Motor neuron (in vitro differentiated cells): ENCODE results near the gene CHD1. TPM values are rescaled to one million over a fixed set of nuclear protein-coding genes. Genes with fewer than 3 reads are reported as not detected.

ENCODE experiments used
- ATAC-seq, 8 experiments: fragments of 200-7000 bp; cut with Tn5 transposase; replicated peaks in 6 of 8; 2 replicates each; pipeline ENCODE4 v1.8.0; 2021; ENCODE audit warnings: mild to moderate bottlenecking in 8 of 8, moderate library complexity in 8 of 8
- H3K27ac ChIP-seq, 2 donors: fragments of 250-450 bp; sonication (Bioruptor Pico); 2 replicates each; pipeline ENCODE4 v1.9.0; 2021; ENCODE audit warnings: antibody characterized with exemption in 2 of 2, mild to moderate bottlenecking in 2 of 2, moderate library complexity in 1 of 2
- H3K4me1 ChIP-seq, 2 donors: fragments of 250-450 bp; sonication (Bioruptor Pico); replicated peaks in 1 of 2; 2 replicates each; pipeline ENCODE4 v1.6.1; 2021; ENCODE audit warnings: antibody characterized with exemption in 2 of 2, mild to moderate bottlenecking in 2 of 2, moderate library complexity in 1 of 2
- H3K4me3 ChIP-seq, 5 donors: fragments of 250-450 bp; sonication (Bioruptor Pico); 2 replicates each; pipeline ENCODE4 v1.9.0; 2021; ENCODE audit warnings: antibody characterized with exemption in 5 of 5, mild to moderate bottlenecking in 5 of 5, moderate library complexity in 4 of 5
- WGBS, 10 experiments: fragments of 450-650 bp; shearing (Covaris generic); methylation state at CpG; one replicate each; pipeline ENCODE4 v1.0.0; 2022; 5-methylcytosine and 5-hydroxymethylcytosine counted together
- in situ Hi-C, 9 experiments: fragments of 400-800 bp; cut with MboI; loops; one replicate each; pipeline ENCODE4 v1.15.0; 2021; ENCODE audit warnings: low sequenced_read_pairs in 9 of 9, low pct_unique_long_range_greater_than_20kb in 2 of 9; ENCODE audit not compliant: unreplicated experiment in 9 of 9
- total RNA-seq, 8 experiments: library from RNA; unstranded; fragments of 300-600 nt; gene quantifications; 2 replicates each; pipeline versions ENCODE4 v1.2.3 to v1.2.4, GENCODE V29; 2022

The CHD1 gene
- 10 to 100 TPM; 29.9 to 81.4 (median 50.0) TPM for total RNA-seq

DNA sequence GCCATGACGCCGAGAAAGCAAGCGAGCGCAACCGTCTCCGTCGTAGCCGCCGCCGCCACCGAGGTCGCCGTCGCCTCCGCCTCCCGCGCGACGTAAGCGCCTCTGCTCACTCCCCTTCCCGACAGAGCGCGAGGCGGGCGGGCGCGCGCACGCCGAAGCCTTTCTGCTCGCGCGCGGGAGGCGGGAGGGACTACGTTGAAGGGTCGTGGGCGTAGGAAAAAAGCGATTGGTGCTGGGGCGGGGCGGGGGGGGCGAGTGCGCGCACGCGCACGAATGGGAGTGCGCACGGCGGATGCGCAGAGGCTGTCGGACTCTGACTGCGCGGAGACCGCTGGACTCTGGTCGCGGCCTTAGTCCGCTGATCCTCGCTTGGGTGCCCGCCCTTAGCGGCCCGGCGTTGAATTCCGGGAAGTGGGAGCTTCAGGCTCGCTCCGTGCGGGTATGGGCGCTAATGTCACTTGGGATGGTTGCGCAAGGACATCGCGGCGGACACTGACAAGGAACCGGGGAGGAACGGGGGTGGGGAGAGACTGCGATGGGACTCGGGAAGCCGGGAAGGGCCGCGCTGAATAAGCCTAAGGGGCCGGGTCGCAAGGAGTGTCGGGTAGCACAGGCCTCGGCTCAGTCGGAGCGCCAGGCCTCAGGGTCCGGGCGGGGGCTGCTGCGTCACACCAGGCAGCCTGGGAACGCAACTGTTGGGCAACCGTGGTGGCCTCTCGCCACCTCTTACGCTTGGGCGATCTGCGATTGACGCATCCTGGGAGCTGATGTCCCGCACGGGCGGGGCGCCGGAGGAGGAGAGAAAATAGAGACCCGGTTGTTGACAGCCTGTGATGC is at the start of gene CHD1:
Gene CHD1 (minus strand): TSS at position 135 of the 837 bp plus-strand sequence. CDS start 2,621 bp downstream, outside the sequence.
- in situ Hi-C loops = loop anchor here in 1 of 9 experiments (25.0 kb wide), 1 partner anchor 108 kb away; no protein-coding TSS in a partner anchor

DNA sequence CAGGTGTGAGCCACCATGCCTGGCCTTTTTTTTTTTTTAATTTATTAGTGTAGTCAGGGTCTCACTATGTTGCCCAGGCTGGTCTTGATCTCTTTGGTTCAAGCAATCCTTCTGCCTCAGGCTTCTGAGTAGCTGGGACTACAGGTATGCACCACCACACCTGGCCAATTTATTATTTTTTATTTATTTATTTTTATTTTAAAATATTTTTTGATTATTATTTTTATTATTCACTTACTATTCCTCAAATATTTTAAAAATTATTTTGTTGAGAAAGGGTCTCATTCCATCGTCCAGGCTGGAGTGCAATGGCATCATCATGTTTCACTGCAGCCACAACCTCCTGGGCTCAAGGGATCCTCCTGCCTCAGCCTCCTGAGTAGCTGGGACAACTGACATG is 49.7 kb upstream of the CHD1 start:
- no peaks in the 10 kb centered on the region for H3K4me1 ChIP-seq
- H3K27ac ChIP-seq = no peak overlapping the region
- 33 to 80% methylated on average over 1 of the region's 1 CpG; no CpG with 5 or more reads in 8 of the 10 experiments for WGBS, 10 experiments
- ATAC-seq = no peak
- in situ Hi-C loops = no loop called here
- no peak overlapping the region for H3K4me3 ChIP-seq

More for the DNA sequence above, at the start of gene CHD1:
- peak; percentile 69 to 85 (median 80) for ATAC-seq
- peak within 1 kb of the TSS; percentile 78 to 93 (median 82) for H3K4me3 ChIP-seq
- WGBS, 10 experiments = 1% methylated on average over 16 of the region's 101 CpGs; no CpG with 5 or more reads in 9 of the 10 experiments
- H3K27ac ChIP-seq = peak within 1 kb of the TSS; percentile 98 to 99
- H3K4me1 ChIP-seq = peaks cover 0 to 10% of the 10 kb centered on the region in 2 donors

DNA sequence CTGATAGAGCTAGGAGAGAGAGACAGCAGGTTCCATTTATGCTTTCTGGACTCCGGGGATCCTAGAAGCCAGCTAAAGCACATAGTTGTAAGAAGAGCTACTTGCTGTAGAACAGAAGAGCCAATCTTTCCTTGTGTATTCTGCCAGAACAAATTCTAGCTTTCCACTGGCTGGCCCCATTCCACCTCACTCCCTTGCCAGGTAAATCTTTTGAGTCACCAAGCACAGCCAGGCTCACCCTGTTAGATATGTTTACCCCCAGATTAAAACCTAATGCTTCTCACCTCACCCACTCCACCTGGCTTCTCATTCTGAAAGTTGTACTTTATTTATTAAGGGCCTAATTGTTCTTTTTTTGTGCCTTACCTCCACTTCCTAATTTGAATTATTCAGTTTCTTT is 48.9 kb upstream of the CHD1 start:
- in situ Hi-C loops = no loop called here
- 0 to 100% (median 62%) methylated on average over 1 of the region's 1 CpG; no CpG with 5 or more reads in 4 of the 10 experiments for WGBS, 10 experiments

DNA sequence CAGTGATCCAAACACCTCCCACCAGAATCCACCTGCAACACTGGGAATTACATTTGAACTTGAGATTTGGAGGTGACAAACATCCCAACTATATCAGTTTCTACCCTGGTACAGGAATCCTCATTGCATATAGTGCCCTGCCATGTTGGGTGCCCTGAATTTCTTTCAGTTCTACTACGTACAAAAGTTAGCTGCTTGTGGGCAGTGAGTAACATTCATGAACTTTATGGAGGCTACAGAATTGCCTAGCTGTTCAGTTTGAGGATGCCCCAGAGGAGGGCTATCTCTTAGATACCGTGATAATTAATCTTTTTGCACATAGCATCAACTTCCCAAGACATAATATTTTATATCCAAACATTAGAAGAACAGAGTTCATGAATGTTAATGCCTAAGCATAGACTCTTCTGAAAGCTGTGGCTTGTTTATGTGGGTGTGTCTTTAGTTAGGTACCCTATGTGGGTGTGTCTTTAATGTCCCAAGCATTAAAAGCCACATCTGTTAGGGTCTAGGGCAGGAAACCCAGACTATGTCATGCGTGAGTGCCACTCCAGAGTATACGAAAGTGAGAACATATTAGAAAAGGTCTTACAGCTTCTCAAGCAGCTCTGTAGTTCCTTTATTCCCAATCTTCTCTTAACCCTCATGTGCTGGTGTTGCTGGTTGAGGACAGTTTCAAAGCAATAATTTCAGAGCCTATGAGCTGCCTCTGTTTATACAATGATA is 47.0 kb upstream of the CHD1 start:
- ATAC-seq = no peak

More for the DNA sequence above, 48.9 kb upstream of the CHD1 start:
- H3K4me3 ChIP-seq = no peak overlapping the region
- no peaks in the 10 kb centered on the region for H3K4me1 ChIP-seq
- H3K27ac ChIP-seq = no peak overlapping the region
- no peak for ATAC-seq

DNA sequence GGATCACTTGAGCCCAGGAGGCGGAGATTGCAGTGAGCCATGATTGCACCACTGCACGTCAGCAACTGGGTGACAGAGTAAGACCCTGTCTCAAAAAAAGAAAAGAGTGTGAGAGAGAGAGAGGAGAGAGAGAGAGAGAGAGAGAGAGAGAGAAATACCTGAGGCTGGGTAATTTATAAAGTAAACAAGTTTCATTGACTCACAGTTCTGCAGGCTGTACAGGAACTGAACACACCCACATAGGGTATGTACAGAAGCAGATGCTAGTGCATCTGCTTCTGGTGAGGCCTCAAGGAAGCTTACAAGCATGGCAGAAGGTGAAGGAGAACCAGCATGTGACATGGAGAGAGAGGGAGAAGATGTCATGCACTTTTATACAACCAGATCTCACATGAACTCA is 46.4 kb upstream of the CHD1 start:
- WGBS, 10 experiments = 100% methylated on average over 2 of the region's 2 CpGs; no CpG with 5 or more reads in 9 of the 10 experiments
- ATAC-seq = peak in 3 of 8 experiments; percentile 24 to 81 (median 35)
- Histone ChIP-seq H3K4me1 (no peaks in the 10 kb centered on the region), H3K4me3 (no peak overlapping the region), H3K27ac (no peak overlapping the region)
- in situ Hi-C loops = no loop called here

More for the DNA sequence above, 47.0 kb upstream of the CHD1 start:
- Histone ChIP-seq H3K4me1 (no peaks in the 10 kb centered on the region), H3K4me3 (no peak overlapping the region), H3K27ac (no peak overlapping the region)
- in situ Hi-C loops = no loop called here
- WGBS, 10 experiments = 58 to 100% (median 92%) methylated on average over 1 to 4 of the region's 4 CpGs; no CpG with 5 or more reads in 3 of the 10 experiments

DNA sequence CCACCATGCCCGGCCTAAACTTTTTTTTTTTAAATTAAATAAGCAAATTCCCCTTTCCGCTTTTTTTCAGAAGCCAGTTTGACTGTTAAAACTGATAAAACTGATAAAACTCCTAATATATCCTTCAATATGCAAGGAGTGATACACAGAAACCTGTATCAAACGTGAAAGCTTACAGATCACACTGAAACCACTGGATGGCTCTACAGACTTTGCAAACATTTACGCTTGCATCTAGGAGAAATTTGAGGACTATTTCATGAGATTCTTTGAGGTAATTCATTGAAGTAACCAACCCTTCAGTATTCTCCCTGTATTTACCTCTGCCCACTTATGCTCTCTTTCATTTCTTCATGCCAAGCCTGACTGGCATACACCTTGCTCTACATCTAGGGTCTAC is 40.6 kb upstream of the CHD1 start:
- Histone ChIP-seq H3K4me1 (no peaks in the 10 kb centered on the region), H3K27ac (no peak overlapping the region), H3K4me3 (no peak overlapping the region)
- 60 to 100% (median 94%) methylated on average over 1 to 4 of the region's 4 CpGs; no CpG with 5 or more reads in 2 of the 10 experiments for WGBS, 10 experiments
- in situ Hi-C loops = no loop called here
- no peak for ATAC-seq

DNA sequence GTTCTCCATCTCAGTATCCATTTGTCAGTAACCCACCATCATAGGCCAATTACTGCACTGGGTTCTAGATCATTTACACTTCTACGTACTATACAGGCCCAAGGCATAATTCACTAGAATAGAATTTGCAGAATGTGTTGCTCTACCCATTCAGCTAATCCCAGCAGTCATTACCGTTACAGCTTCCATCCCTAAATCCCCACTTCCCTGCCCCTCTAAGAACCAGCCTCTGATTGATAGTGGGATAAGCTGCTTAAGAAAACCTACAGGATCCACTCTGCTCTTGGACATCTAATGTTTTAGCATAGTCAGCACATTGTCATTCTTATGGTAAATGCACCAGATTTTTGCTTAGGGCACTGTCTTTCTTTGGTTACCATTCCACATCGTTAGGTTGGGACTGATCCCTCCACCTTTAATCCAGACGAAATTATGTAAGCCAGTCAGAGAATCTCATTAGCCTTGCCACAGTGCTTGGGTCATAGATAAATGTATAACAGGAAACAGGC is 39.3 kb upstream of the CHD1 start:
- in situ Hi-C loops = no loop called here
- WGBS, 10 experiments = 56 to 92% (median 75%) methylated on average over 1 to 4 of the region's 4 CpGs; no CpG with 5 or more reads in 2 of the 10 experiments
- H3K4me1 ChIP-seq = no peaks in the 10 kb centered on the region
- no peak for ATAC-seq
- H3K27ac ChIP-seq = no peak overlapping the region
- H3K4me3 ChIP-seq = no peak overlapping the region

DNA sequence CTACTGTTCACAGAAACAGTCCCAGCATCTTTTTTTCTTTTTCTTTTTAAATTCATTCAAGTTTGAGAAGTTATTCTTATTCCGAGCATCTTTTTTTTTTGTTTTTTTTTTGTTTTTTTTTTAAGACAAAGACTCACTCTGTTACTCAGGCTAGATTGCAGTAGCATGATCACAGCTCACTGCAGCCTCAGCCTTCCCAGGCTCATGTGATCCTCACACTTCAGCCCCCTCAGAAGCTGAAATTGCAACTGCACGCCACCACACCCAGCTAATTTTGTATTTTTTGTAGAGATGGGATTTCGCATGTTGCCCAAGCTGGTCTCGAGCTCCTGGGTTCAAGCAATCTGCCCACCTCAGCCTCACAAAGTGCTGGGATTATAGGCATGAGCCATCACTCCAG is 36.4 kb upstream of the CHD1 start:
- Histone ChIP-seq H3K4me3 (no peak overlapping the region), H3K4me1 (no peaks in the 10 kb centered on the region), H3K27ac (no peak overlapping the region)
- no peak for ATAC-seq
- in situ Hi-C loops = no loop called here
- WGBS, 10 experiments = 73 to 100% (median 98%) methylated on average over 2 to 4 of the region's 4 CpGs

DNA sequence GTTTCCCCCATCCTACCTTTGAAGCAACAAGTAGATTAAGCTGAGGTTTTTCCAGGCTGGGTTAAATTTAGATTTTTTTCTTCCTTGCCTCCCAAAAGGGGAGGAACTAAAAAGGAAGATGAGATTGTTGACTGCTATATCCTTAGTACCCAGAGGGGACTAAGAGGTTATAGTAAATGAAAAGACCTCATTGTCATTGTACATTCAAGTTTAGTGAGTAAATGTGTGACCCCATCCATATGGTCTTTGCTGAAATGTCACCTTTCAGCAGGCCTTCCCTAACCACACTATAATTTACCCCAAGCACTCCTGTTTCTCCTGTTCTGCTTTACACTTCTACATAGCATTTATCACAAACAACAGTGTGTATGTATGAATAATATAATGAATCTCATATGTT is 35.8 kb upstream of the CHD1 start:
- Histone ChIP-seq H3K4me3 (no peak overlapping the region), H3K4me1 (no peaks in the 10 kb centered on the region), H3K27ac (no peak overlapping the region)
- in situ Hi-C loops = no loop called here
- no peak for ATAC-seq

DNA sequence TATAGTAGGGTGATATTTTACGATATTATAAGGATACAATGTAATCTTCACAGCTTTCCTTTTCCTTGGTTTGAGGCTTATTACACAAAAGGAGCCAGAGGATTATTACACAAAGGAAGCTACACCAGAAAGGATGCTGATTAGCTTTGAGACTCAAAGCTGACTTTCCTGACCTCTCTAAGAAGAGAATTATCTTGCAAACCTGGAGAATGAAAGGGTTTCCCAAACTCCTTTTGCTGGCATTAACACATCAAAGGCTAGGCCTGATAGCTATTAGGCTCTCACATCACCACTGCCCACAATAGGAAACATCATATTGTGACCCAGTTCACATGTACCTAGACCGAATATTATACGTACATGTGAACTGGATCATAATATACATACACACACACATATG is 34.2 kb upstream of the CHD1 start:
- WGBS, 10 experiments = 0 to 74% (median 40%) methylated on average over 1 to 3 of the region's 3 CpGs; no CpG with 5 or more reads in 1 of the 10 experiments
- Histone ChIP-seq H3K4me1 (no peaks in the 10 kb centered on the region), H3K4me3 (no peak overlapping the region), H3K27ac (no peak overlapping the region)
- in situ Hi-C loops = no loop called here
- ATAC-seq = no peak

DNA sequence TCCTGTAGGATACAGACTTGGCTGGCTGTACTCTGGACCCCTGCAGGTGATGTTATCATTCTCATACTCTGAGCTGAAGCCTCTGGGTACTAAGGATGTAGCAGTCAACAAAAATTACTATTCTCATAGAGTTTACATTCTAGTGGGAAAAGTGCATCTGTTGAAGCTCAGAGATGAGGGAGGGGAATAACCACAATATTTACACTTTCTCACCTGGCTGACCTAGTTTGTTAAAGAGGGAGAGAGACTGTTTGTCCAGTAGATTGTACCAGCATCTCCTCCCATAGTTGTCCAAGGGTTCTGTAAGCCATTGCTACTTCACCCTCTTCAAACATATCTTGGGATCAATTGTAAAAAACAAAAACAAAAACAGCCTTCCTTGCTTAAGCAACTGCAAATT is 33.8 kb upstream of the CHD1 start:
- ATAC-seq = no peak
- Histone ChIP-seq H3K4me1 (no peaks in the 10 kb centered on the region), H3K27ac (no peak overlapping the region), H3K4me3 (no peak overlapping the region)
- in situ Hi-C loops = no loop called here

DNA sequence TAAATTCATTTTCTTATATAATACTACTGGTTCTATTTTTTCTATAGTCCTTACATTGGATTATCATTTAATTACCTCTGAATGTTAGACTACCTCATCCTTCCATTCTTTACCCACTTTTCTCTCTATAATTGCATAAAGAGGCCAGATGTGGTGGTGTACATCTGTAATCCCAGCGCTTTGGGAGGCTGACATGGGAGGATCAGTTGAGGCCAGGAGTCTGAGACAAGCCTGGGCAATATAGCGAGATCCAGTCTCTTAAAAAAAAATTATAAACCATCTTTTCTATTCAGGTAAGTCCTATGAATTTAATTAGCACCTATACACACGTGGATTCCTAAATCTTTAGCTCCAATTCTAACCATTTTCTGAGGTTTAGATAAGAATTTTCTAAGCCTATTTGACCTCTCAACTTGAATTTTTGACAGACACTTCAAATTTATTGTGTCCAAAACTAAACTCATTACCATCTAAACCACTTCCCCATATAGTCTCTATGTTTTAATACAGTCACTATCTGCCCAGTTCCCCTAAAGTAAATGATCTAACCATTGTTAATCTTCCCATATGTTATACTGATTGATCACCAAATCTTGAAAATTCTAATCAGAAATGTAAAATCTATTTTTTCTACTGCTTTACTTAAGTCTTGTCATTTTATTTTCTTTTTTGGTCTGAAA is 33.0 kb upstream of the CHD1 start:
- 57 to 100% (median 90%) methylated on average over 1 to 3 of the region's 3 CpGs for WGBS, 10 experiments
- Histone ChIP-seq H3K4me3 (no peak overlapping the region), H3K27ac (no peak overlapping the region), H3K4me1 (no peaks in the 10 kb centered on the region)
- no peak for ATAC-seq
- in situ Hi-C loops = no loop called here

DNA sequence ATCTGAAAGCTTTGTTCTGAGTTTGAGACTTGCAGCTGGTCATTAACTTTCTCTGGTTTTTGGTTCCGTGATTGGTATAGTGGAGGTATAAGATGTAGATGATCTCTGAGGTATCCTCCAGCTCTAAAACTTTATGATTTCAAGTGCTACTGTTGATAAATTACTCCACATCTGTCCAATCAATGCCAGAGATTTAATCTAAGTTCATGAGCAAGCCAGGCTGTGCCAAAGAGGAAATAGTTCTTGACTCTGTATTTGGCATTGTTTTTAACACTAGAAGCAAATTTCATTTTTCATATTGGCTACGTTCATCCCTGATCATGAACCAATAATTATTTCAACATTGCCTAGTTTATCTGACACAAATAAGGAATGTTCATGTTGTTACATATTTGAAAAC is 28.5 kb upstream of the CHD1 start:
- H3K27ac ChIP-seq = no peak overlapping the region
- no peak overlapping the region for H3K4me3 ChIP-seq
- 17 to 100% (median 88%) methylated on average over 1 to 2 of the region's 2 CpGs; no CpG with 5 or more reads in 1 of the 10 experiments for WGBS, 10 experiments
- no peak for ATAC-seq
- in situ Hi-C loops = no loop called here
- no peaks in the 10 kb centered on the region for H3K4me1 ChIP-seq
